Fibroblast of skin of right biceps (primary cell): ENCODE data around the gene NEGR1.
A peak's percentile ranks its signal among the peaks of the same experiment; 100 is the strongest.

Experiments used
- DNase-seq: peaks from one replicate; pipeline ENCODE4 v3.0.0-alpha.2; 2013

Gene NEGR1

DNA sequence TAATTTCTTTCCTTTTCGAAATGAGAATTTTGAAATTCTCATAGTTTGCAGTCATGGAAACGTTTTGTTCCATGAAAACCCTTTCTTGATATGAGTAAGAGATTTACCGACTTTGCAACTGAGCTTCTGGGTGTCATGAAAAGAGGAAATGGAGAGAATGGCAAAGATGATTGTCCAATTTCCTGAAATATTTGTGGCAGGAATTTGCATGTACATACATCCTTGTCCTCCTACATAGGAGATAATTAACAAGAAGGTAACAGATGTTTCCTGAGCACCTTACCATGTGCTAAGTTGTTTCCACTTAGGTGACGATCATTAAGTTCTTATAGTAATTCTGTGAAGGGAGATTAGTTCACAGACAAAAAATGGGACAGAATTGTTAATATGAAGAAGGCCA is 170.7 kb downstream of the NEGR1 start:
- DNase-seq: no peak

DNA sequence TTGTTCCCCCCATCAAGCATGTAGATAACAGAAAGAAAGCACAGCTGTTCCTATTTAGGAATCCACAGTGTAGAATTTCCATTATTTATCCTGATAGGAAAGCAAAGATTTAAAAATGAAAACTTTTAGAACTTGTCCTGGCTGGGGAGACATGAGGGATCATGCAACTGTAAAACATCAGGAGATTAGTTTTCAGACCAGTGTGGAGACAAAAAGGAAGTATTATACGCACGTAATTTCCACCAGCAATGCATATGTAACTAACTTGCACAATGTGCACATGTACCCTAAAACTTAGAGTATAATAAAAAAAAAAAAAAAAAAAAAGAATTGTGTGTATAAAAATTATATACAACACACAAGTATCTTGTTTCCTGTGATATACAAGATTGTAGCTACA is 172.4 kb downstream of the NEGR1 start:
- no peak for DNase-seq

DNA sequence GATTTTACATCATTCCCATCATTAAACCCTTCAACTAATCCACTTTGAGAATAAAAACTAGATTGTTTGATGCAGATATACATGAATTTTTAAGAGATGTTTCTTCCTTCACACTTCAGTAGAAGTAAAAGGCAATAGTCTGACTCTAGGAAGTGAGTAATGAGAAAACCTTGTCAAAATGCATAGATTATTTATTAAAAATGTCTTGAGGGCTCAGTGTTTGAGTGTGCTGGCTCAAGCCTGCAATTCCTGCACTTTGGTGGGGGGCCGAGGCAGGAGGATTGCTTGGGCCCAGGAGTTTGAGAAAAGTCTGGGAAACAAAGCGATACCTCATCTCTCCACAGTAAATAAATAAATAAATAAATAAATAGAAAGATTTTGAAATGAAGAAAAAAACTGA is 177.1 kb downstream of the NEGR1 start:
- DNase-seq: peak; percentile 3

DNA sequence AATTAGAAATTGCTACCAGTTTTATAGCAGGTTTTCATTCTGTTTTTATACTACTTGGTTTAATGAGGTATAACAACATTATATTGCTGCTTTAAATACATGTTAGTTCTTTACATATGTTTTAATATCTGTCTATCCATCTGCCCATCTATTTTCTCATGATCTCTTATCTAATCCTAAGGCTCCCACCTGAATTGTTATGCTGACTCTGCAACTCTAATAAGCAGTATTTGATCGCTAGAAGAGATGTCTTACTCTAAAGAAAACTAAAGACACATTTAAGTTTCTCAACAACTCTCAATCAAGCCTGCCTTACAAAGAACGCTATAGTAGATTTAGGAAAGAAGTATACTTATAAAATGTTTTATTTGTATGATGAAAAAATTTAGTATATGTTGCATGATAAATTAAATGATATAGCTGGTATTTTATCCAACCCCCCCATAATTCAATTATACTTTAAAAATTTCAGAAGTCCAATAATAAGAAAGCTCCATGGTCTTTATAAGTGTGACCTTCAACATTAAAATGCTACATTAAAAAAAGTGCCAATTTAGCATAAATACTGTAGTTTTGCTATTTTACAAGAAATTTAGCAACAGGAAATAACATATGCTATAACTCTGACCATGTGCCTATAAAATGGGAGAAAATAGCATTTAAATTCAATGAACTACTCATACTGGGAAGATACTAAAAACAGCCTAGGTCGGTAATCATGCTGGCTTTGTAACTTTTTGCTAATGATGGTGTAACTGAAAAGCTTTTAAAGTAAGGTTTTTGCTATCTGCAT is 180.3 kb downstream of the NEGR1 start:
- DNase-seq: no peak

DNA sequence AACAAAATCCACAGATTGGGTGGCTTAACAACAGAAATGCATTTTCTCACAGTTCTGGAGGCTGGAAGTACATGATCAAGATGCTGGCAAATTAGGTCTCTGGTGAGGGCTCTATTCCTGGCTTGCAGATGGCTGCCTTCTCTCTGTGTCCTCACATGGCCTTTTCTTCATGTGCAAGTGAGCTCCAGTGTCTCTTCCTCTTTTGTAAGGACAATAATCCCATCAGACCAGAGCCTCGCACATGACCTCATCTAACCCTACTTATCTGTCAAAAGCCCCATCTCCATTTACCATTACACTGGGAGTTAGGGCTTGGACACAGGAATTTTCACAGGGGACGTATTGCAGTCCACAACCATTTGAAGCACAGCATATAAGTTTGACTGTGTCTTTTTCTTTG is 181.6 kb downstream of the NEGR1 start:
- DNase-seq: no peak

DNA sequence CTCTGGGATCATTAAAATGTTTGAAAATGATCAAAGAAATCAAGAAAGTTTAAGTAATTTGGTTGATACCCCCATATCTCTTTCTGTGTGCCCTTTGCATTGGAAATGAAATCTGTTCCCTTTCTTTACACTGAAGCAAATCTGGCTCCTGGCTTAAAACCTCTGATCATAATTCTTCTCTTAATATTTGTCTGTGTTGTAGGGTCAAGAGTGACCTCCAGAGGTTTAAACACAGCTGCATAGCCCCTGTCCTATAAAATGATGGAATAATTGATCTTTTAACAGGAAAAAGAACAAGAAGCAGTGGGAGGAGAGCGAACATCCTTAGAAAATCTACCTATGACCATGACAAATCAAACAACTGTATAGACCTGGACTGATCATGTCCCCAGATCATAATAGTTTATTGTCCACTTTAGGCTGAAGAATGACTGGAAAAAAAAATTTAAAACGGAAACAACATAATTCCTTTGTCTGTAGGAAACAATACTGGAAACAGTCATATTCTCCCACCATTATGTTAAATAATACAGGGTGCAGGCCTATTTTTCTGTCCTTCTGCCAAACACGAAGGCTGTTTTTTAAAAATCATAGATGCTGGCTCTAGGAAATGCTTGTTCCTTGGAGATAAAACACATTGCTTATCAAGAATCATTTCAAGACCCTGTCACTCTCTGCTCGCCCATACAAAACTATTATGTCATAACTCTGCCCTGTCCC is 184.3 kb downstream of the NEGR1 start:
- no peak for DNase-seq

DNA sequence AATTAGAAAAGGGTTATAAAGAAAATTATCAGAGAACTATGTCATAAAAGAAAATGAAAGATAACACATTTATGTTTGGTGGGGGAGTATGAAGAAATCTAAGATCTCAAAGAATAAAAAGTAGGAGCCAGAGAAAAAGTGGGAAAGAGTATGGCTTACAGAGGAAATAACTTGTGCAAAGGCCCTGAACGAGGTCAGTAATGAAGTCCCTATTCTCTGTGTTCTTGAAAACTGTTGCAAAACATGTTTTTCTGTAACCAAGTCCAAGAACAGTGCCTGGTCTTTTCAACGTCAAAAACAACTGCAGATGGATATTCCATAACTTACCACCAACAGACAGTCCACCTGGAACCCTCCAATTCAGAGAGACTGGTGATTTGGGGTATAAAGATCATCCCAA is 188.1 kb downstream of the NEGR1 start:
- DNase-seq: no peak

DNA sequence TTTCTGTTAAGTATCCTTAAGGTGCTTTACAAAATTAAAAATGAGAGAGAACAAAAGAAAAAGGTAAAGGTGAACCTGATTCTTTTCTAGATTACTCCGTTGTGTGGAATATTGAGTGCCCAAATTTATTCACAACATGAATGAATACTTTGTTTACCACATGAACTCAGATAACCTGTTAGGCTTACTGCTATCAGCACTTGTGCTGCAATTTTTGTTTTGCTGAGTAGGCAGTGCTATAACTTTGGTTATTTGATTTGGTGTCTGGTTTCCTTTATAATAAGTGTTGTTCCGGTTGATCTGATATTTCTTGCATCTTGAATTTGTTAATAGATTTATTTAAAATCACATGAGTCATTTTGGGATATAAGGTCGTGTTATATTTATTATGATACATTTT is 195.9 kb downstream of the NEGR1 start:
- no peak for DNase-seq

DNA sequence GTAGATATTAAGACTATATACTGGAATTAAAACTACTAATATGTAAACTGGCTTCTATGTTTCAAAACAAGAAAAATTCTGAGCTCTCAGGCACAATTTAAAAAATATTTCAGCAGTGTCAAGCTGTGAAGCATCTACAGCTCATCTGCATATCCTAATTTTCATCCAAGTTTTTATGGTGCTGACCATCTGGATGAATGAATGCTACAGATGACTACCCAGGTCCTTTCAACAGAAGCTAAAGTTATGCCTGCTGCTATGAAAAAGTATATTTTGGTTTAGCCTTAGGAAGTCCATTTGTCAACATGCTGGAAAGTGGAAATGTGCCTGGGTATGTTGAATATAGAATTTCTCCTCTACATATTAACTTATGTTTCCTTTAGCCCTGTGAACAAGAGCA is 206.9 kb downstream of the NEGR1 start:
- DNase-seq: no peak

DNA sequence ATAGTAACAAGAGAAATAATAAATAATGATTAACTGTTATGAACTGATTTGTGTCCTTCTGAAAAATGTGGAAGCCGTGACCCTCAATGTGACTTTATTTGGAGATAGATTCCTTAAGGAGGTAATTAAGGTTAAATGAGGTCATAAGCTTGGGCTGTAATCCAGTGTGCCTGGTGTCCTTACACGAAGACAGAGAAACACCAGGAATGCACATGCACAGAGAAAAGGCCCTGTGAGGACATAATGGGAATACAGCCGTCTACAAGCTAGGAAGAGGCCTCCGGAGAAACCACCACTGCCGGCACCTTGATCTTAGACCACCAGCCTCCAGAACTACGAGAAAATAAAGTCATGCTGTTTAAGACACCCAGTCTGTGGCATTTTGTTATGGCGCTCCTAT is 215.9 kb downstream of the NEGR1 start:
- DNase-seq: peak; percentile 39

DNA sequence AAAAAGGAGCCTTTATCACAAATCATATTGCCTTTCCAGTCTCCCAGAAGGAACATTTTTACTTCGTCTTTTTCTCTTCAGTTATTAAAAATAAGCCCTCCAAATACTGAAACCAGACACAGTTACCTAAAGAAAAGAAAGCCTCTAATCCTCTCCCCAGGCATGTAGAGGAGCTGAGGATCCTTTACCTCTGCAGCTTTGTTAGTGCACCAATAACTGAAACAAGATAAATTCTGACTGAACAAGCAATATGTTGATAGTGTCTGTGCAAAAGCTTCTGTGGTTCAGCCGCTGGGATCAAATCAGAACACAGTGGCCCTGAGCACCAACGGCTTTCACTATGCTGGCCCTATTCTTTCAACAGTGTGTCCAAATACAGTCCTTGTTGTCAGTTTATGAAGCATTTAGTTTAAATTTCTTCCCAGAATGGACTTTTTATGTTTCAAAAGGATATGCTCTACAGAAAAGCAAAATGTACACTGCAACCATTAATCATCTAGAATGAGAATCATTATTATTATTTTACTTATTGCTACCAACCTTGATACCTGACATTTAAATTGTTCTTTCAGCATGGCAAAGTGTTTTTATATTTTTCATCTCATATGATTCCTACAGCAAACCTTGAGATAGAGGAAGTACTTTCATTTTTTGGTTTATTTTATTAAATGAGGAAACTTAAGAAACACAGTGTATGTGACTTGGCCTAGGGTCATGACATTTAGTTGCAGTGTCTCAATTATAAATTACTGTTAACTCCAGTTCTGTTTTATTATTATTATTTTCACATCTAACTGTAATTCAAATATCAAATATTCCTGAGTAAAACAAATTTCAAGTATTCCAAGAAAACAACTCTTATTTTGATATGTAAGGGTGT is 217.9 kb downstream of the NEGR1 start:
- DNase-seq: no peak

DNA sequence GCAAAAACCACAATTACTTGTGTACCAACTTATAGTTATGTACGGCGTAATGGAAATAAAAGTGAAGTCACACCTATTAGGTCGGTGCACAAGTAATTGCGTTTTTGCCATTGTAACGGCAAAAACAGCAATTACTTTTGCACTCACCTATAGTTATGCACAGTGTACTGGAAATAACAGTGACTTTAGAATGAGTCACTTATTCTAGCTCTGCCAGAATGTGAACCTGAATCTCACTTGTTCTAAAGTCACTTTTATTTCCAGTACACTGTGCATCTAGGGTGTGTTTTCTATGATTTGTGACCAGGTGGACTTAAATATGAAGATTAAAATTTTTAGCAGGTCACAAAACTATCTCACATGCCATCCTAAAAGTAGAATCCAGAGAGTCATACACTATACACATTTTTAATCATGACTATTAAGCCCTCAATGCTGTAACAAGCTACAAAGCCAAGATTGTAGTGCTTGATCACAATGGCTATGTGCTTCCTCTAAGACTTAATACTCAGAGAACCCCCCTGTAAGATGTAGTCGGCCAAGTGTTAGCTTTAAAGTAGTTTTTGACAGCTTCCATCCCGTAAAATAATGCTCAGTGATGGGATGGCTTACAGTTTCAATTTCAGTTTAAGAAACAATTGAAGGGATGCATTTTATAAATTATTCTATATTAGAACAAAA is 218.8 kb downstream of the NEGR1 start:
- no peak for DNase-seq

DNA sequence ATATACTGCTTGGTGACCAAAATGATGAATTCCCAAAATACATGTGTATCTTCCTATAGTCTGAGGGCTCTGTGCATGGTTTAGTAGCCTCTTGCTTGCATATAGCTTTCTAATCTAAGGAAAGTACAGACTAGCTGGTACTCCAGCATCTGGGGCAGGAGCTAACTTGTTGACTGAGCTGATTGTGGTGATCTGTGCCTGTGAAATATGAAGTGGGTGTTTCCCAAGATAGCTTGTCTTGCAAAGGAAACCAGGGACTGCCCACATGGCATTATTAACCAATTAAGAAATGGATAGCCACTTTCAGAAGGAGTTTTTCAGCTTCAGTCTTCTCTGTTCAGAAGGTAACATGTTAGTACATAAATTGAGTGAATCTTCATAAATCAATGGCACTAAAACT is 219.8 kb downstream of the NEGR1 start:
- DNase-seq: no peak

DNA sequence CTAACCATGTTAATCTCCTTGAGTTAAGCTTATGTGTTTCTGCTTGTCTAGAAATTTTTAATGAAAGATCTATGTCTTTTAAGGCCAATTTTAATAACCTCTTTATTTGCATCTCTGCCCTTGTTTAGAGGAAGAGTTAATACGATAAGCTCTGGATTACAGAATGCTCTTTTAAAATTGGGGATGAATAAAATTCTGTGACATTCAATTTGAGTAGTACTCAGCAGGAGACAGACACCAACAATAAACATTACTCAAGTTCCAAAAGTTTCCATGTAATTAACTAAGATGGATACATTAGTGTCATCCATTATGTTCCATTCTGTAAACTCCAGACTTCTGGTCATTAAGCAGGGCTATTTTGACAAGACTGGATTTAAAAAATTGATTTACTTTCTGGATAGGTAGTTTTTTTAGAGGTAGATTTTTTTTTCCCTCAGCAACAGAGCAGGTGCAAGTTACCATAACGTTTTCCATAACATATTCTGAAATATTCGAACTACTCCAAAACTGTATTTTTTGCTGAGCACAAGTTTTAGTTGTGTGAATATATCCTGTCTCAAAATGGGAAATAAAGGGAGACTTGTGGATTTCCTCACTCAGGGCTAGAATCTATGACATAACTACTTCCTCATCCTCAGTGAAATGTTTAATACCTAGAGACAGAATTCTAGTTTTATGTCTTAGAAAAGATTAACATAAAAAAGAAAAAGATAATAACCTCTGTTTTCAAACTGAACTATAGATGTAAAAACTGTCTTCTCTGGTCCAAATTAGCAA is 221.7 kb downstream of the NEGR1 start:
- no peak for DNase-seq

DNA sequence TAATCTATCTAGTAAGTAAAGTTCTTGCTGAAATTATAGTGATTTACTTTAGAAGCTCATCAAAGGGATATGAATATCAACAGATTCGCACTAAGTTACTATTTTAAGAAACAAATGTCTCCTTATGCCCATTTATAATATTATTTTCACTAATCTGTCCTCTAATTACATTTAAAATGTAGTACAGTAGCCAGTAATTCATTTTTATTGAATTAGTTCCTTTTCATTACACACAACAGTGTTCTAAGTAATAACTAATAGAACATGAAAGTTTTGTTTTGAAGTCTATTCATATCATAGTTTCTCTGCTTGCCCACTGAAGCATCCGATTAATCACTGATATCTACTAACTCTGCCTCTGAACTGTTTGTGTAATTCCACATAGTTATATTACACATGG is 225.8 kb downstream of the NEGR1 start:
- no peak for DNase-seq

DNA sequence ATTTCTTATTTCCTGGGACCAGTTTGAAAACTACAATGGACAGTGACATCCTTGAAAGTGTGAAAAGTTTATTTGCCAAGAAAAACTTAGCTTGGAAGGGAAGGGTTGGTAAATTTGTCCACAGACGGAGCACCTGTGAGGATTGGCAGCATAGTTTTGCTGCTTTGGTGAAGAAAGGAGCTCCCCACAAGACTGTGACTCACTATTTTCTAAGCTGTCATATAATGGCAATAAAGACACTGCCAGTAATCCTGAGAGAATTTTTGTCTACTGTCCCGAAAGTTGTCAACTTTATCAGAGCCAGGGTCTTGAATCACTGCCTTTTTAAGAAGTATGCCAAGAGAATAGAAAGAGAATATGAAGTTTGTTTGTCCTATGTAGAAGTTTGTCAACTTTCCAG is 230.8 kb downstream of the NEGR1 start:
- no peak for DNase-seq

DNA sequence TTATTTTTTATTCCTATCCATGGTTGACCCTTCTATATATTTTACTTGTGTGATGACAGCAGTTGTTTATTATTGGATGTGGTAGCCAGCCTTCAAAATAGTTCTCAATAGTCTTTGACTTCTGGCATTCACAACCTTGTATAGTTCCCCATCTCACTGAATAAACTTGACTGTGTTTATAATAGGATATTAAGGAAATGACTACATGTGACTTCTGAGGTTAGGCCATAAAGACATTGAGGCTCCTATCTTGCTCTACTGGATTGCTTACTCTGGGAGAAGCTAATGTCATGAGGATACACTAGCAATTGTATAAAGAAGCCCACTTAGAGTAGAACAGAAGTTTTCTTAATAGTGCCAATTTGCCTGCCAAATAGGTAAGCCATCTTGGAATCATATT is 231.8 kb downstream of the NEGR1 start:
- DNase-seq: no peak

DNA sequence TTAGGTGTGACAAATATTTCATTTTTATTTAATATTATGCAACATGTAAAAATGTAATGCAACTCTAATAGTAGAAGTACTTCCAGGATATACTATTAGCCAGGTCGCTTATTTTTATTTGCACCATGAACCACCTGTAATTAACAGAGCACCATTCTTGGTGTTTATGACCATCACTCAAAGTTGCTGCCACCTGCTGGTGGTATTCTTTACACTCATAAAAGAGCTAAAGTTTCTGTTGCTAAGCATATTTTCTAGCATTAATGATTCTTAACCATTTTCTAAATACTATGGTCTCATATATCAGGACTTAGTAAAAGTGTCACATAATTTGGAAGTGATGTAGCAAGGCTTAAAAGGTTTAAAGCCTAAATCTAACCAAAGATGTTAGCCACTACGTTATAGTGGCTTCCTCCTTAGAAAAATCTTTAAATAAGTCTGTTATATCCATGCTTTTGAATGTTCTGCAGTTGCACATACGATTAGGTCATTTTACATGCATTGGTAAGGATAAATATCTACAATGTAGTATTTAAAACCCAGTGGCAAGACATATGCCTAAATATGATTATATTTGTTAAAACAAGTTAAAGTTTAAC is 244.5 kb downstream of the NEGR1 start:
- DNase-seq: peak; percentile 35

DNA sequence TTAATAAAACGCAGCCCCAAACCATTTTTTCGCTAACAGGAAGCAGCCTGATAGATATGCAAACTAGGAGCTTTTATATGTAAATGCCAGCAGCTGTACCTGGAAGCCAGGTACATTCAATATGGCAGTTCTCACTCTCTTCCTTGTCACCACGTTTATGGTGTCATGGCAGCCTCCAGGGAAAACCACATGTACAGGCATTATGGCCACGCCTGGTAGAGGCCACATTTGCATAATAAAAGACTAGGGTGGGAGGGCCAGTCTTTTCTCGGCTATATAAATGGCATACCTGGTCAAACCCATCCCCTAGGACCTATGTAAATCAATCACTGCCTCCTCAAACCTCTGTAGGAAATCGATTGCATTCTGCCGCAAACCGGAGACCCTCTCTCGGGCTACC is 247.5 kb downstream of the NEGR1 start:
- DNase-seq: no peak

DNA sequence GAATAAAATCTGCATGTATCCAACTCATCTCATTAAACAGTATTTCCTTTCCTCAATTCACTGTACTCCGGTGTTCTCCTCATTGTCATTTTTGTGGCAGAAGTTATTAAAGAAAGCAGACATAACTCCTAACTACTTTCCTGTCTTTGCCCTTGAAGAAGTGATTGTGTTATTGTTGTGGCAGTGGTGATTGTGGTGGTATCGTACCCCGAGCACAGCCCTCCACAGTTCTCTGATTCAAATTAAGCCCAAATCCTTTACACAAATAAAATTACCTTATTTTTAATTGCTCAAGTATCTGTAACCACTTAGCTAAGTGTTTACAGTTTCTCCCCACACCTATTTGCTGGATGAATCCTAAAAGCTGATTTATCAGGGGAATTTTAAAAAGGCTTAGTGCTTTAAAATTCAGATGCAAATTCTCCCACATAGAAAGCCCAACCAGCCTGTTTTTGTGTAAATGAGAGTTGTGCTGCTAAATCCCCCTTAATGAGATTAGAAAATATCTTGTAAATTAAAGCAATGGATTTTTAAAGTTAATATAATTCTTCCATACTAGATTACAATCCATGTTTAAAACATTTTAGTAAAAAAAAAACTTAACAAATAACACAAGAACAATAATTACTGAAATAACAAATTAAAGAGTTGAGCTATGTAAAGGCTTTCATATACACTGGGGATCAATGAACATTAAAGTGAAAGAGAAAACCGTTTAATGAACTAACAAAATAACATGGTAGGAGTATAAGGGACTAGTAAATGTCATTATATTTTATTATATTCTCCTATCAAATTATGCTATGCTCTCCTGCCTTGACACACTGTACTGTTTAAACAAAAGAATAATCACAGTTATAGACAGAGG is 259.0 kb downstream of the NEGR1 start:
- DNase-seq: no peak

DNA sequence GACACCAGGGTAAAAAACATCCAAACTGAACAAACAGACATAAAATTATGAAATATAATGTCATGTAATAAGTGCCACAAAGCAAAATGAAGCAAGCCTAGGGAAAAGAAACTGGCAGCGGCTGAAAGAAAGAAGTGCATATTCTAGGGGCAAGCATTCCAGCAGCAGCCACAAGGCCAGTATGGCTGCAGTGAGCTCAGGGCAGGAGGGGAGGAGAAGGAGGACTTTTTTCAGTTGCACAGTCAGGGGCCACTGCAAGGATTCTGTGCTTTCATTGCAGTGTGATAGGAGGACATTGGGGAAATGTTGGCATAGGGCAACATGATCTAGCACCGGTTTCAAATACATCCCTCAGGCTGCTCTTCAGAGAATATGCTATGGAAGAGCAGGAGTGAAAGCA is 263.8 kb downstream of the NEGR1 start:
- no peak for DNase-seq
